ENCODE data around the gene GSG1L.
A peak's percentile ranks its signal among the peaks of the same experiment; 100 is the strongest.
"Not testable (repeated sequence)": the region's sequence is repeated elsewhere in the genome, so short reads cannot be mapped to it uniquely, and the experiment has no call there.

The GSG1L gene

DNA sequence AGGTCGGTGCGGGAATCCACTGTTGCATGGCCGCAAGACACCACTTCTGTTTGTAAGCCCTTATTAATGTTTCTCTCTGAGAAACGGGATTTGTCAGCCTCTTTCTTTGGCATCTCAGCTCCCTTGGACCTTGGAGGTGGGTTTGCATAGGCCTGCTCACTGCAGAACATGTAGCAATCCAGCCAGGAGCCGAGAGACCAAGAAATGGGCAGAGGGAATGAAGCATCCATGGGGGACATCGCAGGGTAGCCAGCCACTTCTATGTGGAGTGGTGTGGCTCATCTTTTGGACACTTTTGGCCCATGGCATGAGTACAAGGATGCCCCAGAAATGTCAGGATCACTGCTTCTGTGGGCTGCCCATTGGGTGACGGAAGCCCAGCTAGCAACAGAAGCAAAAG, 79.4 kb downstream of the GSG1L start:
- Histone ChIP-seq H3K36me3 (replicated peaks) (no peaks in the 10 kb centered on the region), H3K27me3 (ENCODE audit: low read depth) (no peaks in the 10 kb centered on the region; the same call in 1 of the 2 replicates), H3K4me3 (no peak overlapping the region), H3K9me3 (no peaks in the 10 kb centered on the region), H3K4me1 (no peaks in the 10 kb centered on the region)
- in situ Hi-C loops (cut with MboI; ENCODE audit: low sequenced_read_pairs): no loop called here
- DNase-seq (ENCODE audit: low spot score in 2 of 2): no peak

DNA sequence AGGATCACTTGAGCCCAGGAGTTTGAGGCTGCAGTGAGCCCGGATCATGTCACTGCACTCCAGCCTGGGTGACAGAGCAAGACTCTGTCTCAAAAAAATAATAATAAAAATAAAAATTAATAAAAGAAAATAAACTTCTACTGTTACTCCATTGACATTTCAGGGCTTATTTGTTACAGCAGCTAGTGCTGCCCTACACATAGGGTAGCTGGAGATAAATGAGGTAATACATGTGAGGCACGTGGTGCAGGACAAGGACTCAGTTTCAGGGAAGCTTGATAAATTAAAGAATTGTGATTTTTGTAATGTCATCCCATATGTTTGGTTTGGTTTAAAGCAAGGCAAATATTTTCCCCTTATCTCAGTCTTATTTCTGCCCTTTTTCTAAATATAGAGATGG, 80.3 kb downstream of the GSG1L start:
- no peaks in the 10 kb centered on the region for H3K4me1 ChIP-seq
- H3K36me3 ChIP-seq (replicated peaks): no peaks in the 10 kb centered on the region
- H3K27me3 ChIP-seq (ENCODE audit: low read depth): no peaks in the 10 kb centered on the region; the same call in 1 of the 2 replicates
- in situ Hi-C loops (cut with MboI; ENCODE audit: low sequenced_read_pairs): no loop called here
- no peak for DNase-seq (ENCODE audit: low spot score in 2 of 2)
- no peak overlapping the region for H3K4me3 ChIP-seq
- H3K9me3 ChIP-seq: no peaks in the 10 kb centered on the region

DNA sequence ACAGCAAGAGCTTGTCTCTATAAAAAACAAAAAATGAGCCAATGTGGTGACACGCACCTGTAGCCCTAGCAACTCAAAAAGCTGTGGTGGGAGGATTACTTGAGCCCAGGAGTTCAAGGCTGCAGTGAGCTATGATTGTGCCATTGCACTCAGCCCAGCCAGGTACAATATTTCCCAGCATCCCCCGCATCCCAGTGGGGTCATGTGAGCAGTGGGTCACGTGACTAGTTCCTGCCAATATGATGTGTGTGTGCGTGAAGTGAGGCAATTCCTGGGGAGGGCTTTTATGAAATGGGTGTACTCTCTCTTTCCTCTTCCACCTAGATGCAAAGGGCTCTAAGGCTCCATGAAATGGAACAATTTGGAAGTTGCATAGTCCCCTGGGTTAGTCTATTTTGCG, 81.3 kb downstream of the GSG1L start:
- no peaks in the 10 kb centered on the region for H3K4me1 ChIP-seq
- in situ Hi-C loops (cut with MboI; ENCODE audit: low sequenced_read_pairs): no loop called here
- peak in 1 of 2 experiments; percentile 44 for DNase-seq (ENCODE audit: low spot score in 2 of 2)
- H3K9me3 ChIP-seq: no peaks in the 10 kb centered on the region
- H3K27me3 ChIP-seq (ENCODE audit: low read depth): no peaks in the 10 kb centered on the region
- no peak overlapping the region for H3K4me3 ChIP-seq
- no peaks in the 10 kb centered on the region for H3K36me3 ChIP-seq (replicated peaks)

DNA sequence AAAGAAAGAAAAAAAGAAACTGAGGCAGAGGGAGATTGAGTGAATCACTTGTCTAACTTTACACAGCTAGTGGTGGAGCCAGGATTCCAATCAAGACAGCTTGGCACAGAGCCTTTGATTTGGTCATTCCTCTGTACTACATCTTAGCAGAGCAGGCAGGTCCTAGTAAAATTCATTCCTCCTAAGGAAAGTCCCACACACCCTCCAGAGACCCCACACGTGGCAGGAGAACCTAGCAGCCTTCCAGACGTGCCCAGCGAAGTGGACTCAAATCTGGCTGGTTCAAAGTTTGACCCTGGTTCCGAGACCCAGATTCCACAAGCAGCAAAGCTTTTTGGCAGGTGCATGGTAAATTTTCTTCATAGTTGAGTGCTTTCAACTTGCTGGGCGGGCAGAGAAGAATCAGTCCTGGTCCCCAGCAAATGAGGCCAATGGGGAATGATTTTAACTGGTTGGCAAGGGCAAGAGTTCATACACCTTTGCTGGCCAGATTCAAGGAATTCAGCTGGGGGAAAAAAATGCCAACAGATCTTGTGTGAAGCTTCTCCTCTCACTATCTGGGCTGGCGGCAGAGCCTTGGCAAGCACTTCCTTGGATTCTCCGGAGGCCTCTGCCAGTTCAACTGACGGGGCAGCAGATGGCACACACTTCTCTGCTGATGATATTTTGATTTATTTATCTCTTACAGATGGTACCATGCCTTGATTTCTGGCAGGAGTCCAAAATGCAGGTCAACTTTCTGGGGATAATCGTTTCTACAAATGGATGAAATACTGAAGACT, 82.4 kb downstream of the GSG1L start:
- no peak for DNase-seq (ENCODE audit: low spot score in 2 of 2)
- no peaks in the 10 kb centered on the region for H3K27me3 ChIP-seq (ENCODE audit: low read depth)
- H3K9me3 ChIP-seq: no peaks in the 10 kb centered on the region
- H3K4me3 ChIP-seq: no peak overlapping the region
- in situ Hi-C loops (cut with MboI; ENCODE audit: low sequenced_read_pairs): no loop called here
- no peaks in the 10 kb centered on the region for H3K4me1 ChIP-seq
- H3K36me3 ChIP-seq (replicated peaks): no peaks in the 10 kb centered on the region

DNA sequence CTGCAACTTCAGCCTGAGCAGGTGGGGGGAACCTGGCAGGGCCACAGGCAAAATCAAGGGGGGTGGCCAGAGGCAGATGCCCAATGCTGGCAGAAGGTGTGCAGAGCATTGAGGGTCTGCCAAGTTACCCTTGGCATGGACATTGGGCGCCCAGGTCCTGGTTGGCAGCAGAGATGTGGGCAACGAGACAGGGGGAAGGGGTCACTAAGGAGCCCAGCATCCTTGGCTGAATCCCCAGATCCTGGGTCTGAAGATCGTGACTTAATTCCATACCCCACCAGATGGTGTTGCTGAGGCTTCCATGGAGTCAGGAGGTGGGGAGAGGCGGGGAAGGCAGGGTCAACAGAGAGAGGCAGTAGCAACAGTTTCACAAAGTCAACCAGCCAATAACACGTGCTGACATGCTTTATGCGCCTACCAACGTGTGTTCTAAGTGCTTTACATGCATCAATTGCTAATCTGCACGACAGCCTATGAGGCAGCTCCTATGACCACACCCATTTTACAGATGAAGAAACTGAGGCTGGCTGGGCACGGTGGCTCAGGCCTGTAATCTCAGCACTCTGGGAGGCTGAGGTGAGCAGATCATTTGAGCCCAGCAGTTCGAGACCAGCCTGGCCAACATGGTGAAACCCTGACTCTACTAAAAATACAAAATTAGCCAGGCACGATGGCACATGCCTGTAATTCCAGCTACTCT, 83.3 kb downstream of the GSG1L start:
- in situ Hi-C loops (cut with MboI; ENCODE audit: low sequenced_read_pairs): no loop called here
- H3K4me1 ChIP-seq: no peaks in the 10 kb centered on the region
- H3K36me3 ChIP-seq (replicated peaks): no peaks in the 10 kb centered on the region
- no peak overlapping the region for H3K4me3 ChIP-seq
- H3K27me3 ChIP-seq (ENCODE audit: low read depth): no peaks in the 10 kb centered on the region
- no peaks in the 10 kb centered on the region for H3K9me3 ChIP-seq
- DNase-seq (ENCODE audit: low spot score in 2 of 2): no peak

DNA sequence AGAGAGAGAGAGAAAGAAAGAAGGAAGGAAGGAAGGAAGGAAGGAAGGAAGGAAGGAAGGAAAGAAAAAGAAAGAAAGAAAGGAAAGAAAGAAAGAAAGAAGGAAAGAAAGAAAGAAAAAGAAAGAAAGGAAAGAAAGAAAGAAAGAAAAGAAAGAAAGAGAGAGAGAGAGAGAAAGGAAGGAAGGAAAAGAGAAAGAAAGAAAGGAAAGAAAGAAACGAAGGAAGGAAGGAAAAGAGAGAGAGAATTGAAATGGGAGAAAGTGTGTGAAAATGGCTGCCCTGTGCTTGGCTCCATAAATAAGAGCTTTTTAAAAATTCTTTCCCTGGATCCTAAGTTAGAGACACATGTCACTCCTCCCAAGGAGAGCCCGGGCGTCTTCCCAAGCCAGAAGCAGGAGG, 83.8 kb downstream of the GSG1L start:
- in situ Hi-C loops (cut with MboI; ENCODE audit: low sequenced_read_pairs); H3K36me3 ChIP-seq (replicated peaks); H3K9me3 ChIP-seq; H3K4me1 ChIP-seq; H3K4me3 ChIP-seq; H3K27me3 ChIP-seq (ENCODE audit: low read depth); DNase-seq (ENCODE audit: low spot score in 2 of 2): not testable (repeated sequence)

DNA sequence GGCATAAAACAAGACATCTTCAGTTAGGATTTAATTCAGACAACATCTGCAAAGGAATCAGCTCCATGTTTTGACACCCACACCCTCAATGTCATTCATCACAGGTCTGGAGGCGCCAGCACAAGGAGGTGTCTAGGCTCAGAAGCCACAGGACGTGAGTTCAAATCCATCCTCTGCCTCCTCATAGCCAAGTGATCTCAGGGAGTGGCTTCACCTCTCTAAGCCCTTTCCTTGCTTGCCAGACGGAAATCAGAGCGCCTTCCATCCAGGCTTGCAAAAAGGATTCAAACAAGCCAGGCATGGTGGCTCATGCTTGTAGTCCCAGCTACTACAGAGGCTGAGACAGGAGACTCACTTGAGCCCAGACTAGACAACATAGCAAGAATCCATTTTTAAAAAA, 84.6 kb downstream of the GSG1L start:
- no peak for DNase-seq (ENCODE audit: low spot score in 2 of 2)
- in situ Hi-C loops (cut with MboI; ENCODE audit: low sequenced_read_pairs): no loop called here

DNA sequence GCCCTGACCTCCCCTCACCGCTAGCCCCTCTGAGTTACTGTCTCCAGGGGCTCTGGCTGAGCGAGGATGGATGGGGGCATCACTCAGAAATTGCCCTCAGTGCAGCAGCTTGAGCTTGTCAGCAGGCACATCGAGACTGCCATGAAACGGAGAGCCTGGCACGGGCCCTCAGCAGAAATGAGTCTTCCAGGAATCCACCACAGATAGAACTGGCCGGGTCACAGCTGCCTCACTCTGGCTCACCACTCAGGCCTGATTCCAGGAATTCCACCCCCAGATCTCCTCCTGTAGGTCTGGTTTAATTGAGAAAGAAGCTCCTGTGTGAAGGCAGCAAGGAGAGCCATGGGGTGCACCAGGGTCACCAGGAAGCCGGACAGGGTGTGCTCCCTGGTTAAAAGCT, 85.5 kb downstream of the GSG1L start:
- H3K36me3 ChIP-seq (replicated peaks): no peaks in the 10 kb centered on the region
- no peaks in the 10 kb centered on the region for H3K27me3 ChIP-seq (ENCODE audit: low read depth)
- H3K9me3 ChIP-seq: no peaks in the 10 kb centered on the region
- H3K4me3 ChIP-seq: no peak overlapping the region
- in situ Hi-C loops (cut with MboI; ENCODE audit: low sequenced_read_pairs): no loop called here
- no peaks in the 10 kb centered on the region for H3K4me1 ChIP-seq
- no peak for DNase-seq (ENCODE audit: low spot score in 2 of 2)

More for the DNA sequence above, 84.6 kb downstream of the GSG1L start:
- no peaks in the 10 kb centered on the region for H3K9me3 ChIP-seq
- H3K36me3 ChIP-seq (replicated peaks): no peaks in the 10 kb centered on the region
- H3K4me3 ChIP-seq: no peak overlapping the region
- no peaks in the 10 kb centered on the region for H3K27me3 ChIP-seq (ENCODE audit: low read depth)
- H3K4me1 ChIP-seq: no peaks in the 10 kb centered on the region

DNA sequence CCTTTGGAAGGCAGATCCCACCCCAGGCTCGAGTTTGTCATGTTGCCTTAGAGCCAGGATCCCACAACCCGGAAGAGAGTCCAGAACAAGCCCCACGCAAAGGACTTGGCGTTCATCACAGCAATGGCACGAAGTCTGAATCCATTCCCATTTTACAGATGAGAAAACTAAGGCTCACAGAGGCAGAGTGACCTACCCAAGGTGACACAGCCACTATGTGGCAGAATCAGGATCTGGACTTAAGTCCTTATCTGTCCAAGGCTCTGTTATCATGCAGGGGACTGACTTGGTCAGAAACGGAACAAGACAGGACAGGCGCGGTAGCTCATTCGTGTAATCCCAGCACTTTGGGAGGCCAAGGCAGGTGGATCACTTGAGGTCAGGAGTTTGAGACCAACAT, 86.5 kb downstream of the GSG1L start:
- no peak for DNase-seq (ENCODE audit: low spot score in 2 of 2)
- H3K27me3 ChIP-seq (ENCODE audit: low read depth): no peaks in the 10 kb centered on the region
- in situ Hi-C loops (cut with MboI; ENCODE audit: low sequenced_read_pairs): no loop called here
- H3K36me3 ChIP-seq (replicated peaks): no peaks in the 10 kb centered on the region
- H3K9me3 ChIP-seq: no peaks in the 10 kb centered on the region
- H3K4me3 ChIP-seq: no peak overlapping the region
- no peaks in the 10 kb centered on the region for H3K4me1 ChIP-seq

DNA sequence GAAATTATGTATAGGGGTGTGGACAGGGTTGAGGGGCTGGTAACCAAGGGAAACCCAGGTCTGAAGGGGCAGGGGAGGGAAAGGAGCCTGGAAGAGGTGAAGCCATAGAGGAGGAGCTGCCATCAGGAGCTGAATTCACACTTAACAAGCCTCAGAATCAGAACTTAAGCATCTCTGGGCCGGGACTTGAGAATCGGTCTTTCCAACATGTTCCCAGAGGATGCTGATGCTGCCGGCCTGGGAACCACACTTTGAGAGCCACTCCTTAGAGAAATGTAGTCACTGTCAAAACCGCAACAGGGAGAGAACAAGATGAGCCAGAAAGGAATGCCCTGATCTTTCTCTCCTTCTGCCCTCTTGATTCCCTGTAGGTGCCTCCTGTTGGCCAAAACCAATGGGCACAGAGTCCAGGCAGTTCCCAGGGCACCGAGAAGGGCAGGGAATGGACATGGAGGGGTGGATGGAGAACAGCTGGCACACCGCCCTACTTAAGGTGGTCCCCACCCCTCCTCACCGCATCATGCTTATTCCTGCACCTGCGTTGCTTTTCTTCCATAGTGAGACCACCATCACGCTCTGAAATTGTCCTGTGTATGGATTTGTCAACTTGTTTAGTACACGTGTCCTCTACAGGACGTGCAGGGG, 88.5 kb downstream of the GSG1L start:
- H3K9me3 ChIP-seq: no peaks in the 10 kb centered on the region
- no peaks in the 10 kb centered on the region for H3K36me3 ChIP-seq (replicated peaks)
- H3K4me1 ChIP-seq: no peaks in the 10 kb centered on the region
- no peak for DNase-seq (ENCODE audit: low spot score in 2 of 2)
- 0 out of 2 replicates have a peak, but pooled peaks cover 2% of the 10 kb centered on the region for H3K27me3 ChIP-seq (ENCODE audit: low read depth)
- no peak overlapping the region for H3K4me3 ChIP-seq
- in situ Hi-C loops (cut with MboI; ENCODE audit: low sequenced_read_pairs): loop anchor here (25.0 kb wide), 1 partner anchor 237 kb away; the partner anchor contains the start of gene XPO6

DNA sequence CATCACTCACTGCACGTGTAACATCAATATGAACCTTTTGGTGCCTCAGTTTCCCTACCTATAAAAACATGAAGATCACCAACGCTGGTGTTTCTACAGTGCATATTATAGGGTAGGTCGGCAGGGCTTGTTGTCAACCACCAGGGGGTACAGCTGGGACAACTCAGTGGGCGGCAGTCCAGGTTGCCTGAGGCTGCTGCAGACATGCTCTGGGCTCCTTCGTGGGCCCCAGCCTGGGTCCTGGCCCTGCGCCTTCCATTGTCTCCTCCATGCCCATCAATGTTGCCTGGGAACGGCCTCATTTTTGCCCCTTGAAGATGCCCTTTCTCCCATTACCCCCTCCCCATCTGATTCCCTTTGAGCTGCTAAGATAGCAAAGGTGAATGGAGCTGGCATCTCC, 89.8 kb downstream of the GSG1L start:
- no peaks in the 10 kb centered on the region for H3K36me3 ChIP-seq (replicated peaks)
- DNase-seq (ENCODE audit: low spot score in 2 of 2): no peak
- no peak overlapping the region for H3K4me3 ChIP-seq
- 0 out of 2 replicates have a peak, but pooled peaks cover 2% of the 10 kb centered on the region for H3K27me3 ChIP-seq (ENCODE audit: low read depth)
- no peaks in the 10 kb centered on the region for H3K4me1 ChIP-seq
- no peaks in the 10 kb centered on the region for H3K9me3 ChIP-seq
- in situ Hi-C loops (cut with MboI; ENCODE audit: low sequenced_read_pairs): loop anchor here (25.0 kb wide), 1 partner anchor 239 kb away; the partner anchor contains the start of gene XPO6

DNA sequence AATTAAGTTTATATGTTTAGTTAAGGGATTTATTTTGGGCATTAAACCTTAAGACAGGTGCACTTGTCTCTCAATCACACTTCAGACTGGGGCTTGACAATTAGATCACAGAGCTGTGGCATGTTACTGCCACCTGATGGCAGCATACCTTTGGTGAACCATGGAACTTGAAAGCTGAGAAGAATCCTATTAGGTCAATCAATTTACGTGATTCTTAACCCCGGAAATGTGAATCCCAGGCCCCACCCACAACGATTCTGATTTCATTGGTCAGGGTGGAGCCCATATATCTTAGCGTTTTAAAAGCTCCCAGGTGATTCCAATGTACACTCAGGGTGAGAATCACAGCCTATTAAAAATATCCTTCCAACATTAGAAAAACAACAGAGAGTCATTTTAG, 91.0 kb downstream of the GSG1L start:
- no peak overlapping the region for H3K4me3 ChIP-seq
- no peaks in the 10 kb centered on the region for H3K36me3 ChIP-seq (replicated peaks)
- no peaks in the 10 kb centered on the region for H3K4me1 ChIP-seq
- DNase-seq (ENCODE audit: low spot score in 2 of 2): peak; percentile 28 to 52
- H3K27me3 ChIP-seq (ENCODE audit: low read depth): 0 out of 2 replicates have a peak, but pooled peaks cover 2% of the 10 kb centered on the region
- no peaks in the 10 kb centered on the region for H3K9me3 ChIP-seq
- in situ Hi-C loops (cut with MboI; ENCODE audit: low sequenced_read_pairs): loop anchor here (25.0 kb wide), 1 partner anchor 240 kb away; the partner anchor contains the start of gene XPO6

DNA sequence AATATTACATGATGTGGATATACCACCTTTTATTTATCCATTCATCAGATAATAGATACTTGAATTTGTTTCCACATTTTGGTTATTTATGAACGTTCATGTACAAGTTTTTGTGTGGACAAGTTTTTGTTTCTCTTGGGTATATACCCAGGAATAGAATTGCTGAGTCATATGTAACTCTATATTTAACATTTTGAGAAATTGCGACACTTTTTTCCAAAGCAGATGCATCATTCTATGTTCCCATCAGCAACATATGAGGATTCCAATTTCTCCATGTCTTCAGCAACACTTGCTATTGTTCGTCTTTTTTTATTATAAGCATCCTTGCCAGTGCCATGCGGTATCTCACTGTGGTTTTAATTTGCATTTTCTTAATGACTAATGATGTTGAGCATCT, 93.9 kb downstream of the GSG1L start:
- in situ Hi-C loops (cut with MboI; ENCODE audit: low sequenced_read_pairs): loop anchor here (25.0 kb wide), 1 partner anchor 243 kb away; the partner anchor contains the start of gene XPO6
- no peaks in the 10 kb centered on the region for H3K36me3 ChIP-seq (replicated peaks)
- no peak for DNase-seq (ENCODE audit: low spot score in 2 of 2)

More for the DNA sequence above, 93.9 kb downstream of the GSG1L start:
- no peaks in the 10 kb centered on the region for H3K9me3 ChIP-seq
- 0 out of 2 replicates have a peak, but pooled peaks cover 2% of the 10 kb centered on the region for H3K27me3 ChIP-seq (ENCODE audit: low read depth)
- H3K4me3 ChIP-seq: no peak overlapping the region
- no peaks in the 10 kb centered on the region for H3K4me1 ChIP-seq

All from HAP-1 (cell line).